ENCODE results near the gene PRXL2A.
"Not testable (repeated sequence)": the region's sequence is repeated elsewhere in the genome, so short reads cannot be mapped to it uniquely, and the experiment has no call there.

Gene PRXL2A

GRCh38 chr10:80408242-80409101, at the start of gene PRXL2A:
Gene PRXL2A (plus strand): TSS chr10:80408551. CDS start chr10:80420468, 11,917 bp downstream.
- DNase-seq (ENCODE audit: low read depth, low spot score), result no peak

GRCh38 chr10:80358925-80359324, 49.4 kb upstream of the PRXL2A start:
- not testable (repeated sequence) for DNase-seq (ENCODE audit: low read depth, low spot score)

GRCh38 chr10:80359644-80360043, 48.7 kb upstream of the PRXL2A start:
- DNase-seq (ENCODE audit: low read depth, low spot score), result no peak

- DNase-seq (ENCODE audit: low read depth, low spot score), result no peak
Measured at GRCh38 chr10:80365510-80365909, 42.8 kb upstream of the PRXL2A start.

- DNase-seq (ENCODE audit: low read depth, low spot score), result no peak
Measured at GRCh38 chr10:80371467-80371866, 36.9 kb upstream of the PRXL2A start.

GRCh38 chr10:80372675-80373074, 35.7 kb upstream of the PRXL2A start:
- DNase-seq (ENCODE audit: low read depth, low spot score), result no peak

GRCh38 chr10:80373502-80373901, 34.8 kb upstream of the PRXL2A start:
- no peak for DNase-seq (ENCODE audit: low read depth, low spot score)

GRCh38 chr10:80379701-80380100, 28.6 kb upstream of the PRXL2A start:
- no peak for DNase-seq (ENCODE audit: low read depth, low spot score)

GRCh38 chr10:80380185-80380584, 28.2 kb upstream of the PRXL2A start:
- DNase-seq (ENCODE audit: low read depth, low spot score), result no peak

- no peak for DNase-seq (ENCODE audit: low read depth, low spot score)
Measured at GRCh38 chr10:80382989-80383388, 25.4 kb upstream of the PRXL2A start.

- DNase-seq (ENCODE audit: low read depth, low spot score), result no peak
Measured at GRCh38 chr10:80390740-80391139, 17.6 kb upstream of the PRXL2A start.

- DNase-seq (ENCODE audit: low read depth, low spot score), result no peak
Measured at GRCh38 chr10:80392250-80392649, 16.1 kb upstream of the PRXL2A start.

GRCh38 chr10:80394358-80394916, 13.9 kb upstream of the PRXL2A start:
- DNase-seq (ENCODE audit: low read depth, low spot score), result no peak

- no peak for DNase-seq (ENCODE audit: low read depth, low spot score)
Measured at GRCh38 chr10:80397014-80397413, 11.3 kb upstream of the PRXL2A start.

GRCh38 chr10:80400136-80400804, 8.1 kb upstream of the PRXL2A start:
- DNase-seq (ENCODE audit: low read depth, low spot score), result no peak

GRCh38 chr10:80405035-80405434, 3.3 kb upstream of the PRXL2A start:
- DNase-seq (ENCODE audit: low read depth, low spot score), result no peak

GRCh38 chr10:80405626-80406025, 2.7 kb upstream of the PRXL2A start:
- DNase-seq (ENCODE audit: low read depth, low spot score), result no peak

- no peak for DNase-seq (ENCODE audit: low read depth, low spot score)
Measured at GRCh38 chr10:80406204-80406603, 2.1 kb upstream of the PRXL2A start.

GRCh38 chr10:80407812-80408241, 524 bp upstream of the PRXL2A start:
- DNase-seq (ENCODE audit: low read depth, low spot score), result no peak

GRCh38 chr10:80409121-80409520, 770 bp downstream of the PRXL2A start:
- DNase-seq (ENCODE audit: low read depth, low spot score), result no peak

GRCh38 chr10:80410122-80410521, 1.8 kb downstream of the PRXL2A start:
- no peak for DNase-seq (ENCODE audit: low read depth, low spot score)

- DNase-seq (ENCODE audit: low read depth, low spot score), result no peak
Measured at GRCh38 chr10:80410578-80411145, 2.3 kb downstream of the PRXL2A start.

Measured in smooth muscle cell of the brain vasculature (primary cell).